C4-2B (cell line): Measurements from ENCODE around the gene DSCAM.

ENCODE experiments used
- CTCF ChIP-seq: fragments of 450-650 bp; conservative IDR thresholded peaks from 2 replicates; pipeline ENCODE4 v1.5.1; 2017; ENCODE audit warnings: mild to moderate bottlenecking
- ZFX ChIP-seq: fragments of 450-650 bp; IDR thresholded peaks from 2 replicates; pipeline ENCODE4 v1.6.1; 2017

- TF ChIP-seq CTCF = no peak
- no peak for TF ChIP-seq ZFX
Measured at GRCh38 chr21:40200126-40200525, 646.8 kb downstream of the DSCAM start.
